Activated CD4-positive, alpha-beta T cell treated with anti-CD3 and anti-CD28 coated beads for 24 hours (primary cell): Measurements from ENCODE around the gene ZP1.

ENCODE experiments used
- DNase-seq, 2 donors: peaks; one replicate each; pipeline ENCODE4 v3.0.0-alpha.2; 2020; ENCODE audit warnings: low read depth in 2 of 2

ZP1 gene

DNA sequence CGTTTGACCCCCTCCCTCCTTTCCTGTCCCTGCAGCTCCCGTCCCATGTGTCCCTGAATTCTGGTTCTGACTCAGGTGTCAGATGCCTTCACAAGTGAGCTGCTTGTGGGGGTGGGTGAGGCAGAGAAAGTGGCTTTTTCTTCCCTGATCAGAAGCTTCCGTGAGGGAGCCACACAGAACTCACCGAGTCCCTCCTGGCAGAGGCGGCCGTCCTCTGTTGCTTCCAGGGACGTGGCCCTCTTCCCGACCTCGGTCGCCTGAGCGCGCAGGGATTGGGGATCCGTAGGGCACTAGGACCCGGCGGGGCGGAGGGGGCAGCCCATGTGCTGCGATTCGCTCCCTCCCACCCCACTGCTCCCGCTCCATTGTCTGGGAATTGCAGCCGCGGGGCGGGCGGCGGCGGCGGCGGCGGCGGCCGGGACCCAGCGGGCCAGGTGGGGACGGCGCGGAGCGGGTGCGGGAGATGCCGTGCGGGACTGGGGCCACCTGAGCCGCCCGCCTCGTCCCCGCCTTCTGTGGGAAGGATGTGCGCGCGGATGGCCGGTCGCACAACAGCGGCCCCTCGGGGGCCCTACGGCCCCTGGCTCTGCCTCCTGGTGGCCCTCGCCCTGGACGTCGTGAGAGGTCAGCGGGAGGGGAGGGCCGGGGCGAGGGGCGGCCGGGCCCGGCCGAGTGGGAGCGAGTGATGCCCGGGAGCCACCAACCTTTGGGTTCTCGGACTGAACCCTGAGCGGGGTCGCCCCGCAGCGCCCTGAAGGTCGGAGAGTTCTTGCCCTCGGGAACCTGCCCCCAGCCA lies 57.0 kb downstream of the ZP1 start, which contains the start of gene TMEM132A:
TMEM132A (plus strand) TSS at position 351 of the 796 bp plus-strand sequence; CDS start at position 525, 174 bp downstream.
- no peak for DNase-seq
